Calu3 (cell line): ENCODE results near the gene GLDN. TPM values are rescaled to one million over a fixed set of nuclear protein-coding genes. Genes with fewer than 3 reads are reported as not detected.

Source experiments
- BruUV-seq: library from RNA; stranded (reverse); fragments of 400-500 nt; replicated peaks from 2 replicates; lab custom pipeline; 2021; lab: Mats Ljungman, UMichigan
- CTCF ChIA-PET: fragments of 300-600 bp; sonication (Branson Sonifier 250); formaldehyde crosslinking; loops from one replicate; lab custom pipeline; 2022; ENCODE audit warnings: antibody characterized with exemption; lab: Charles Lee
- DNase-seq: peaks from one replicate; pipeline ENCODE4 v3.0.0; 2022
- H3K27ac Mint-ChIP-seq: one replicate; pipeline ENCODE4 v1.8.0; 2022; ENCODE audit warnings: mixed read lengths; ENCODE audit not compliant: unreplicated experiment
- H3K27me3 Mint-ChIP-seq: one replicate; pipeline ENCODE4 v1.8.0; 2022; ENCODE audit warnings: mixed read lengths; ENCODE audit not compliant: unreplicated experiment
- H3K36me3 Mint-ChIP-seq: one replicate; pipeline ENCODE4 v1.8.0; 2022; ENCODE audit warnings: mild to moderate bottlenecking, moderate library complexity, mixed read lengths; ENCODE audit not compliant: insufficient read depth, unreplicated experiment
- H3K4me1 Mint-ChIP-seq: one replicate; pipeline ENCODE4 v1.8.0; 2022; ENCODE audit warnings: mild to moderate bottlenecking, low read depth, mixed read lengths; ENCODE audit not compliant: unreplicated experiment
- H3K4me3 Mint-ChIP-seq: one replicate; pipeline ENCODE4 v1.8.0; 2022; ENCODE audit warnings: mild to moderate bottlenecking, low read depth, moderate library complexity, mixed read lengths; ENCODE audit not compliant: unreplicated experiment
- H3K9me3 Mint-ChIP-seq: one replicate; pipeline ENCODE4 v1.8.0; 2022; ENCODE audit warnings: low read depth, mixed read lengths; ENCODE audit not compliant: unreplicated experiment
- intact Hi-C: fragments of 100-400 bp; cut with micrococcal nuclease; formaldehyde crosslinking; loops from one replicate; pipeline ENCODE4 v1.10.0; 2022; ENCODE audit not compliant: unreplicated experiment
- total RNA-seq: library from RNA; stranded (reverse); gene quantifications from 2 replicates; pipeline ENCODE4 v1.2.3, GENCODE V29; 2022
- TF ChIP-seq, protein P1 (sequence below): fragments of 200-600 bp; IDR thresholded peaks from one replicate; pipeline ENCODE4 v1.8.0; 2022; ENCODE audit warnings: antibody characterized with exemption; ENCODE audit not compliant: unreplicated experiment

GLDN gene
- total RNA-seq, 1 experiment from 2014 or later, result not detected

DNA sequence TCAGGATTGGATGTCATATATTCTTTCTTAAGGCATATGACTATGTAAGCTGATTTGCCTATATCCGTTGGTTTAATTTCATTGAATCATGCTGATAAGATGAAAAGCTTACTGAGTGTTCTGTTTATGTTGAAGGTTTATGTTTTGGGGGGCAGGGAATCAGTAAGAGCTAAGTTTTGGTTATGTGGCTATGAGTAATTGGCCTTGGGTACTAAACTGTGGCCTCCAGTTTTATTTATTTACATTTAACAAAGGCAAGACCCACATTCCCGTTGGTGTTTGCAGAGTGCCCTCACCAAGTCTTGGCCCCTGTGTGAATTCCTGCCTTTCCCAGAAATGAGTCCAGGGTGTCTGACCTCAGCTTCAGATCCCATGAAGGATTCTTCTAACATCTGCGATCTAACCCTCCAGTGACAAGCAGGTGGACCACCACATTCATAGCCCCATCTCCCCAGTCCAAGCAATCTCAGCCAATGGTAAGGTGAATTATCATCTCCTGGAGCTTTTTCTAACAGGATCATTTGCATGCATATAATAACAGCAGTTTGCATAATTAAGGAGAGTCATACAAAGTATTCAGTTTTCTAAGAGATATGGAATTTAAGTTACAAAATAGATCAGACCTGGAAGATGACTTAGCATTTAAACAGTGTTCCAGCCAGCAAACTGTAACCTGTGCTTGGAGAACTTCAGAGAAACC is 27.4 kb downstream of the GLDN start:
- intact Hi-C loops, result no loop called here
- BruUV-seq, result no TSS peak

DNA sequence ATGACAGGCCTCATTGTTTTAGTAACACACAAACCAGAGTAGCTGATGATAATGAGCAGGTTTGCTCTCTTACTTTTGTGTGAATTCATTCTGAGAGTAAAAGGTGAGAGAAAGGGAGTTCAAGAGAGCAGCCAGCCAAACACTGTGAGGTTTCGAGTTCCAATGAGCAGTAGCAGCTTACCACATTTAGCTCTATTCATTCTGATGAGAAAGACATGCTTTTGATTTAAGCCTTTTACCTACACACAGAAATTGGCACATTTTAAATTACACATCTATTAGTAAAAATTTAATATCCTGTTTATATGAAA is 28.0 kb downstream of the GLDN start:
- CTCF ChIA-PET, result no interaction called here
- Mint-ChIP-seq H3K4me3 (no peak overlapping the region), H3K9me3 (no peaks in the 10 kb centered on the region), H3K27ac (no peak overlapping the region), H3K4me1 (peaks cover 5% of the 10 kb centered on the region), H3K27me3 (no peaks in the 10 kb centered on the region), H3K36me3 (no peaks in the 10 kb centered on the region)
- intact Hi-C loops, result no loop called here
- BruUV-seq, result no TSS peak
- TF ChIP-seq, protein P1, sequence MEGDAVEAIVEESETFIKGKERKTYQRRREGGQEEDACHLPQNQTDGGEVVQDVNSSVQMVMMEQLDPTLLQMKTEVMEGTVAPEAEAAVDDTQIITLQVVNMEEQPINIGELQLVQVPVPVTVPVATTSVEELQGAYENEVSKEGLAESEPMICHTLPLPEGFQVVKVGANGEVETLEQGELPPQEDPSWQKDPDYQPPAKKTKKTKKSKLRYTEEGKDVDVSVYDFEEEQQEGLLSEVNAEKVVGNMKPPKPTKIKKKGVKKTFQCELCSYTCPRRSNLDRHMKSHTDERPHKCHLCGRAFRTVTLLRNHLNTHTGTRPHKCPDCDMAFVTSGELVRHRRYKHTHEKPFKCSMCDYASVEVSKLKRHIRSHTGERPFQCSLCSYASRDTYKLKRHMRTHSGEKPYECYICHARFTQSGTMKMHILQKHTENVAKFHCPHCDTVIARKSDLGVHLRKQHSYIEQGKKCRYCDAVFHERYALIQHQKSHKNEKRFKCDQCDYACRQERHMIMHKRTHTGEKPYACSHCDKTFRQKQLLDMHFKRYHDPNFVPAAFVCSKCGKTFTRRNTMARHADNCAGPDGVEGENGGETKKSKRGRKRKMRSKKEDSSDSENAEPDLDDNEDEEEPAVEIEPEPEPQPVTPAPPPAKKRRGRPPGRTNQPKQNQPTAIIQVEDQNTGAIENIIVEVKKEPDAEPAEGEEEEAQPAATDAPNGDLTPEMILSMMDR, result no peak
- no peak for DNase-seq

More for the DNA sequence above, 27.4 kb downstream of the GLDN start:
- Mint-ChIP-seq H3K9me3 (no peaks in the 10 kb centered on the region), H3K4me1 (peaks cover 5% of the 10 kb centered on the region), H3K27me3 (no peaks in the 10 kb centered on the region), H3K27ac (no peak overlapping the region), H3K36me3 (no peaks in the 10 kb centered on the region), H3K4me3 (no peak overlapping the region)
- TF ChIP-seq, protein P1, result no peak
- no peak for DNase-seq
- CTCF ChIA-PET, result no interaction called here

DNA sequence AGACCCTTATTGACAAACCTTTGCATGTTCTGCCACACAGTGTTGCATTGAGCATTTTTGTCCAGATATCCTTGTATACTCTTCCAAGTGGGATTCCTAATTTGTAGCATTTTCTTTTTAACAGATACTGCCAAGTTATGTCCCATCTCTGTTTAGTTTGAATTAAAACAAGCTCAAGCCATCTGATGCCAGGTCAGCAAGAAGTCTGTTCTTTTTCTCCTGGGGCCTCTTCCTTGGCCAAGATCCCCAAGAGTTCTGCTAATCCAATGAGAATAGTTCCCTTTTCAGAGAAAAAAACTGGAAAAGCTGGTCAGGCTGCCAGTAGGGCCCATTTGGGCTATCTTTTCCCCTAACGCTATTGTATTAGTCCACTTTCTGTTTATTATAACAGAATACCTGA is 29.8 kb downstream of the GLDN start:
- TF ChIP-seq, protein P1, result no peak
- peaks cover under 1% of the 10 kb centered on the region for H3K4me1 Mint-ChIP-seq
- H3K9me3 Mint-ChIP-seq, result no peaks in the 10 kb centered on the region
- CTCF ChIA-PET, result no interaction called here
- no peak for DNase-seq
- no peaks in the 10 kb centered on the region for H3K27me3 Mint-ChIP-seq
- BruUV-seq, result no TSS peak
- no peaks in the 10 kb centered on the region for H3K36me3 Mint-ChIP-seq
- intact Hi-C loops, result no loop called here
- no peak overlapping the region for H3K4me3 Mint-ChIP-seq
- no peak overlapping the region for H3K27ac Mint-ChIP-seq

DNA sequence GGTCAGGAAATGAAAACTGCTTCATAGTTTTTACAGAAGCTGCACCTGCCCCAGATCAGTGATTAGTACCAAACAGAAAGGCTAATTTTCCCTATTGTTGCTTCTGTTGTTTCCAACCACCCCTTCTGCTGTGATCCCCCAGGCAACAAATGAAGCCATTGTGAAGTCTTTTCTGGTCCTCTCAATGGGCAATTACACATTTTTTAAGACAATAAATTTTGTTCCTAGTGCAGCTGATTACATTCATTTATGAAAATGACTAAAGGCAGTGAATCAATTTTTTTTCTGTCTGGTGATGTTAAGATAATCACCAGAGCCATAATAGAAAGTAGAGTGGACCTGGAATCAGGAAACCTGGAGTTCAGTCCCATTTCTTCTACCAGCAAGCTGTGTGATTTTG is 32.7 kb downstream of the GLDN start:
- BruUV-seq, result no TSS peak
- DNase-seq, result no peak
- CTCF ChIA-PET, result no interaction called here
- H3K4me1 Mint-ChIP-seq, result no peaks in the 10 kb centered on the region
- no peak overlapping the region for H3K27ac Mint-ChIP-seq
- H3K4me3 Mint-ChIP-seq, result no peak overlapping the region
- TF ChIP-seq, protein P1, result no peak
- intact Hi-C loops, result no loop called here
- peaks cover 14% of the 10 kb centered on the region for H3K27me3 Mint-ChIP-seq
- H3K9me3 Mint-ChIP-seq, result no peaks in the 10 kb centered on the region
- no peaks in the 10 kb centered on the region for H3K36me3 Mint-ChIP-seq
